GM10248 (cell line): Measurements from ENCODE around the gene SLCO2B1.

Source experiments
- CTCF ChIA-PET: fragments of 300-600 bp; sonication (Branson Sonifier 250); formaldehyde crosslinking; extraction: SDS; loops from one replicate; lab custom pipeline; 2021; ENCODE audit warnings: antibody characterized with exemption; lab: Yijun Ruan, JAX
- POLR2A ChIA-PET: fragments of 350-650 bp; sonication (Branson Sonifier 250); formaldehyde crosslinking; extraction: SDS; loops from one replicate; lab custom pipeline; 2020; ENCODE audit warnings: antibody characterized with exemption; lab: Yijun Ruan, JAX
- DNase-seq: peaks from one replicate; pipeline ENCODE4 v3.0.0; 2012; ENCODE audit errors: extremely low spot score
- CTCF ChIP-seq: IDR thresholded peaks from 2 replicates; pipeline ENCODE4 v1.5.1; 2012; ENCODE audit warnings: mild to moderate bottlenecking, low read depth; ENCODE audit errors: extremely low read depth, missing control alignments, control extremely low read depth

The SLCO2B1 gene

DNA sequence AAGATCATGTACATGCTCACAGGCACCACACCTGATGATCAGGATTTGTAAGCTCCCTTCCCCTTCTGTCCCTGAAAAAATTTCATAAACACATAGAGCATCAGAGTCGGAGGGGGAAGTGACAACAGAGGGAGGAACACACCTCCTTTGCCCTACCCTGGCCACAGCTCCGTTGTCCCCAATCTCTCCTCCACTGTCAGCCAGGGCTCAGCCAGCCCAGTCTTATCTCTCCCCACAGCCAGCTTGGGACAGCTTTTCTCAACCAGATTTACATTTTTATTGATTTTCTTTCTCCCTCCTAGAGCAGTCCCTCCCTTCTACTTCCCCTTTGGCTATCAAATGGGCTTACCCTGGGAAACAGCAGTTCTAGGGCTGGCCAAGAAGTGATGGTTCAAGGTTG, 57.5 kb downstream of the SLCO2B1 start:
- ChIA-PET POLR2A (no interaction called here), CTCF (interaction anchor here (0.8 to 9.6 kb wide), 8 partner anchors 14 to 279 kb away, joined by 3 to 301 read pairs (median 3); partner anchors contain the start of gene SLCO2B1)
- no peak for DNase-seq
- TF ChIP-seq CTCF, result no peak

DNA sequence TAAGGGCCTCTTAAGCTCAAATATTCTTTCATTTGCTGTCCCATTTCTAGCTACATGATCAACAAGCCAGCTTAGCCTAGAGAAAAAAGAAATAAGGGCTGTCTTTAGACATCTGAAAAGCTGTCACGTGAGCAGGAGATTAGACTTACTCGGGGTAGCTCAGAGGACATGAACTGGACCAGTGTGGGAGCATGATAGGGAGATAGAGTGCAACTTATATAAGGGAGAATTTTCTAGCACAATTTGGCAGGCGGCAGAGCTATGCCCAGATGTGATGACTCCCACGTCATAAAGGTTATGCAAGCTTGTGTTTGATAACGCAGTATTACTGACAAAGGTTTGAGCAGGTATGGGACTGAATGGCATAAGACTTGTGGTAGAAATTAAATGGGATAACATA, 61.5 kb downstream of the SLCO2B1 start:
- CTCF ChIA-PET, result interaction anchor here (0.6 to 2.4 kb wide), 6 partner anchors 8 to 189 kb away, joined by 3 to 13 read pairs (median 4); partner anchors contain the start of gene TPBGL
- POLR2A ChIA-PET, result no interaction called here
- TF ChIP-seq CTCF, result no peak
- no peak for DNase-seq

DNA sequence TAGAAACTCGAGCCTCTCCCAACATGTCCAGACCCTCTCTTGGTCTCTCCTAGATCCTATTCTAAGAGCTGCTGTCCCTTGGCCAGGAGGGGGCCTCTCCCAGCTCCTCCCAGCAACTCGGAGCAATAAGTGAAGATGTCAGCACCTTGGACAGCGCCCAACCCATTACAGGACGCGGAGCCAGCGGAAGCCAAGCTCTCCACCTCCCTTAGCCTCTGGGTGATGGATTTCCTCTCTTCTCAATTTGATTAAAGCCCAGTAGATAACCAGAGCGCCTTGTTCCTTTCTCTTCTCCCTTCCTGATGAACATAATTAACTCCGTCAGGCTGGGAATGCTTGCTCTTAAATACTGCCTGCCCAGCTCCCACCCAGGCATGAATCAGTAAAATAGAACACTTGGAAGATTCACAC, 63.5 kb downstream of the SLCO2B1 start:
- no peak for TF ChIP-seq CTCF
- peak; percentile 74 for DNase-seq
- POLR2A ChIA-PET, result no interaction called here
- CTCF ChIA-PET, result interaction anchor here (1.0 to 1.9 kb wide), 8 partner anchors 9 to 292 kb away, joined by 3 to 9 read pairs (median 5); no protein-coding TSS in a partner anchor

GRCh38 chr11:75214843-75215242, 63.9 kb downstream of the SLCO2B1 start:
- ChIA-PET CTCF (interaction anchor here (1.0 to 1.9 kb wide), 8 partner anchors 9 to 292 kb away, joined by 3 to 9 read pairs (median 5); no protein-coding TSS in a partner anchor), POLR2A (no interaction called here)
- no peak for DNase-seq
- no peak for TF ChIP-seq CTCF

- no peak for TF ChIP-seq CTCF
- CTCF ChIA-PET, result interaction anchor here (1.3 to 1.6 kb wide), 2 partner anchors 21 to 79 kb away, joined by 3 to 10 read pairs; no protein-coding TSS in a partner anchor
- POLR2A ChIA-PET, result interaction anchor here (0.6 kb wide), 1 partner anchor 11 kb away, joined by 3 read pairs; no protein-coding TSS in a partner anchor
- no peak for DNase-seq
Observed at GRCh38 chr11:75219869-75220268, 69.0 kb downstream of the SLCO2B1 start.

GRCh38 chr11:75223954-75224643, 73.2 kb downstream of the SLCO2B1 start:
- CTCF ChIA-PET, result interaction anchor here (0.7 to 1.8 kb wide), 9 partner anchors 9 to 294 kb away, joined by 3 to 11 read pairs (median 5); no protein-coding TSS in a partner anchor
- DNase-seq, result no peak
- POLR2A ChIA-PET, result no interaction called here
- no peak for TF ChIP-seq CTCF
